IMR-90 (cell line): ENCODE results near the gene MMP24.

Source experiments
- BHLHE40 ChIP-seq: fragments of 150-350 bp; IDR thresholded peaks from 2 replicates; pipeline ENCODE4 v1.6.1; 2016; ENCODE audit warnings: mild to moderate bottlenecking, low read depth, low read length
- CEBPB ChIP-seq: IDR thresholded peaks from 2 replicates; pipeline ENCODE4 v1.6.1; 2012; ENCODE audit warnings: low read depth, low read length, improper control_type of control experiment
- CHD1 ChIP-seq: IDR thresholded peaks from 2 replicates; pipeline ENCODE4 v1.6.1; 2012; ENCODE audit warnings: low read depth, low read length, improper control_type of control experiment
- CTCF ChIP-seq: conservative IDR thresholded peaks from 2 replicates; pipeline ENCODE4 v1.5.1; 2012; ENCODE audit warnings: mild to moderate bottlenecking, low read depth, low read length, improper control_type of control experiment
- ELK1 ChIP-seq: fragments of 150-350 bp; IDR thresholded peaks from 2 replicates; pipeline ENCODE4 v1.6.1; 2016; ENCODE audit warnings: low read depth, mild to moderate bottlenecking, low read length, moderate library complexity, borderline replicate concordance
- FOS ChIP-seq: fragments of 150-350 bp; IDR thresholded peaks from 2 replicates; pipeline ENCODE4 v1.6.1; 2016; ENCODE audit warnings: low read depth, low read length
- MAFK ChIP-seq: IDR thresholded peaks from 2 replicates; pipeline ENCODE4 v1.6.1; 2012; ENCODE audit warnings: low read depth, low read length, improper control_type of control experiment
- MAZ ChIP-seq: IDR thresholded peaks from 2 replicates; pipeline ENCODE4 v1.6.1; 2012; ENCODE audit warnings: low read depth, mild to moderate bottlenecking, low read length, improper control_type of control experiment, moderate library complexity, borderline replicate concordance
- MXI1 ChIP-seq: IDR thresholded peaks from 2 replicates; pipeline ENCODE4 v1.6.1; 2012; ENCODE audit warnings: low read depth, mild to moderate bottlenecking, low read length, moderate library complexity, borderline replicate concordance
- POLR2A ChIP-seq: IDR thresholded peaks from 2 replicates; pipeline ENCODE4 v1.6.1; 2012; ENCODE audit warnings: mild to moderate bottlenecking, low read depth, low read length
- RAD21 ChIP-seq: IDR thresholded peaks from 2 replicates; pipeline ENCODE4 v1.6.1; 2012; ENCODE audit warnings: low read length, improper control_type of control experiment
- RFX5 ChIP-seq: IDR thresholded peaks from 2 replicates; pipeline ENCODE4 v1.8.0; 2012; ENCODE audit warnings: low read depth, mild to moderate bottlenecking, low read length, moderate library complexity
- SMC3 ChIP-seq: fragments of 150-350 bp; IDR thresholded peaks from 2 replicates; pipeline ENCODE4 v1.6.1; 2016; ENCODE audit warnings: low read depth, mild to moderate bottlenecking, antibody characterized with exemption, low read length, moderate library complexity
- USF2 ChIP-seq: fragments of 150-350 bp; IDR thresholded peaks from 2 replicates; pipeline ENCODE4 v1.6.1; 2017; ENCODE audit warnings: mild to moderate bottlenecking, antibody characterized with exemption, low read length, low read depth

- TF ChIP-seq CEBPB (no peak), BHLHE40 (no peak), CTCF (no peak), USF2 (no peak), RFX5 (no peak), POLR2A (no peak), FOS (no peak), MAZ (no peak), MAFK (no peak), CHD1 (no peak), ELK1 (no peak), MXI1 (no peak), SMC3 (no peak), RAD21 (no peak)
Measured at GRCh38 chr20:35286899-35287508, 60.5 kb downstream of the MMP24 start.
